HepG2 (cell line): ENCODE results near the gene EXOC3L2. TPM values are rescaled to one million over a fixed set of nuclear protein-coding genes. Genes with fewer than 3 reads are reported as not detected.

ENCODE experiments used
- BCL6 ChIP-seq: IDR thresholded peaks from 2 replicates; pipeline ENCODE4 v1.6.1; 2016; ENCODE audit warnings: missing genetic modification reagents, missing compliant biosample characterization
- ETV5 ChIP-seq: IDR thresholded peaks from 2 replicates; pipeline ENCODE4 v1.6.1; 2018; ENCODE audit warnings: missing biosample characterization, missing genetic modification reagents, inconsistent platforms, borderline replicate concordance
- ETV6 ChIP-seq: sonication (generic); formaldehyde crosslinking; conservative IDR thresholded peaks from 2 replicates; pipeline ENCODE4 v1.4.0; 2020; ENCODE audit warnings: missing genetic modification reagents
- FOXP1 ChIP-seq, 2 experiments: fragments of 450-650 bp in 1 of 2; IDR thresholded peaks; 2 replicates each; pipeline ENCODE4 v1.6.1; 2017 to 2018; ENCODE audit warnings: antibody characterized with exemption in 1 of 2
- NONO ChIP-seq, 2 experiments: fragments of 450-650 bp in 1 of 2; sonication (generic) in 1 of 2; formaldehyde crosslinking in 1 of 2; IDR thresholded peaks in 1 of 2; conservative IDR thresholded peaks in 1 of 2; 2 replicates each; pipeline versions ENCODE4 v1.6.1 to v1.8.0; 2017 to 2022; ENCODE audit warnings: mild to moderate bottlenecking in 1 of 2, missing genetic modification reagents in 1 of 2, moderate library complexity in 1 of 2
- NR2F6 ChIP-seq, 2 experiments: IDR thresholded peaks; 2 replicates each; pipeline ENCODE4 v1.6.1; 2016; ENCODE audit warnings: antibody characterized with exemption in 1 of 2, mild to moderate bottlenecking in 1 of 2
- PHF20 ChIP-seq: sonication (generic); formaldehyde crosslinking; IDR thresholded peaks from 2 replicates; pipeline ENCODE4 v1.5.0; 2020; ENCODE audit warnings: mild to moderate bottlenecking, missing genetic modification reagents
- THAP11 ChIP-seq: IDR thresholded peaks from 2 replicates; pipeline ENCODE4 v1.6.1; 2016; ENCODE audit warnings: missing biosample characterization, missing genetic modification reagents
- ZKSCAN8 ChIP-seq: IDR thresholded peaks from 2 replicates; pipeline ENCODE4 v1.6.1; 2016; ENCODE audit warnings: borderline replicate concordance, missing genetic modification reagents, missing compliant biosample characterization
- ZNF136 ChIP-seq: sonication (generic); formaldehyde crosslinking; IDR thresholded peaks from 2 replicates; pipeline ENCODE4 v1.8.1; 2022; ENCODE audit warnings: low read depth, mild to moderate bottlenecking, moderate library complexity, missing genetic modification reagents
- ZNF343 ChIP-seq: sonication (generic); formaldehyde crosslinking; IDR thresholded peaks from 2 replicates; pipeline ENCODE4 v1.4.0; 2020; ENCODE audit warnings: mild to moderate bottlenecking, missing genetic modification reagents
- ZNF382 ChIP-seq: sonication (generic); formaldehyde crosslinking; IDR thresholded peaks from 2 replicates; pipeline ENCODE4 v1.5.0; 2020; ENCODE audit warnings: missing genetic modification reagents, mild to moderate bottlenecking, borderline replicate concordance
- ZNF562 ChIP-seq: sonication (generic); formaldehyde crosslinking; IDR thresholded peaks from 2 replicates; pipeline ENCODE4 v1.8.0; 2022; ENCODE audit warnings: missing genetic modification reagents, borderline replicate concordance
- ZNF572 ChIP-seq: sonication (generic); formaldehyde crosslinking; IDR thresholded peaks from 2 replicates; pipeline ENCODE4 v1.5.1; 2020; ENCODE audit warnings: mild to moderate bottlenecking, missing genetic modification reagents
- ZNF589 ChIP-seq: sonication (generic); formaldehyde crosslinking; conservative IDR thresholded peaks from 2 replicates; pipeline ENCODE4 v1.8.0; 2022; ENCODE audit warnings: mild to moderate bottlenecking, moderate library complexity, missing genetic modification reagents
- ZNF782 ChIP-seq: sonication (generic); formaldehyde crosslinking; IDR thresholded peaks from 2 replicates; pipeline ENCODE4 v1.4.0; 2020; ENCODE audit warnings: missing genetic modification reagents, mild to moderate bottlenecking, borderline replicate concordance
- ZNF792 ChIP-seq: IDR thresholded peaks from 2 replicates; pipeline ENCODE4 v1.6.1; 2016
- polyA plus RNA-seq, 8 experiments: library from polyadenylated mRNA; depleted of rRNA in 3 of 8; stranded (reverse) in 7 of 8; unstranded in 1 of 8; fragments of >200 nt; fragmentation: Illumina TruSeq in 4 of 8; extraction: Trizol in 4 of 8; gene quantifications; 2 replicates each; pipeline versions ENCODE4 v1.2.1 to v1.2.3, GENCODE V29; 2011 to 2016; ENCODE audit warnings: low read depth in 4 of 8, missing spikeins in 1 of 8, mixed read lengths in 1 of 8; ENCODE audit not compliant: insufficient read depth in 1 of 8
- total RNA-seq, 5 experiments: library from RNA; depleted of rRNA; stranded (reverse); fragments of >200 nt; fragmentation: Illumina TruSeq; extraction: Trizol; gene quantifications; 2 replicates each; pipeline ENCODE4 v1.2.3, GENCODE V29; 2016; ENCODE audit warnings: low read depth in 1 of 5
- TF ChIP-seq, protein P1 (sequence below): sonication (generic); formaldehyde crosslinking; IDR thresholded peaks from 2 replicates; pipeline ENCODE4 v1.4.0; 2020; ENCODE audit warnings: missing genetic modification reagents
- TF ChIP-seq, protein P2 (sequence below): sonication (generic); formaldehyde crosslinking; IDR thresholded peaks from 2 replicates; pipeline ENCODE4 v1.5.1; 2020; ENCODE audit warnings: mild to moderate bottlenecking, missing genetic modification reagents, moderate library complexity
- TF ChIP-seq, protein P3 (sequence below): sonication (generic); formaldehyde crosslinking; IDR thresholded peaks from 2 replicates; pipeline ENCODE4 v1.4.0; 2020; ENCODE audit warnings: missing genetic modification reagents
- TF ChIP-seq, protein P4 (sequence below): IDR thresholded peaks from 2 replicates; pipeline ENCODE4 v1.6.1; 2018; ENCODE audit warnings: missing genetic modification reagents, mild to moderate bottlenecking, missing compliant biosample characterization
- TF ChIP-seq, protein P5 (sequence below): sonication (generic); formaldehyde crosslinking; IDR thresholded peaks from 2 replicates; pipeline ENCODE4 v1.8.0; 2022; ENCODE audit warnings: missing genetic modification reagents, low read depth, mild to moderate bottlenecking, borderline replicate concordance

The EXOC3L2 gene
- total and polyA plus RNA-seq, 2 of the 13 experiments (the other 11 are each of a cell fraction or from before 2014, with no cell fraction given) = 0.21 TPM; not detected in 1

DNA sequence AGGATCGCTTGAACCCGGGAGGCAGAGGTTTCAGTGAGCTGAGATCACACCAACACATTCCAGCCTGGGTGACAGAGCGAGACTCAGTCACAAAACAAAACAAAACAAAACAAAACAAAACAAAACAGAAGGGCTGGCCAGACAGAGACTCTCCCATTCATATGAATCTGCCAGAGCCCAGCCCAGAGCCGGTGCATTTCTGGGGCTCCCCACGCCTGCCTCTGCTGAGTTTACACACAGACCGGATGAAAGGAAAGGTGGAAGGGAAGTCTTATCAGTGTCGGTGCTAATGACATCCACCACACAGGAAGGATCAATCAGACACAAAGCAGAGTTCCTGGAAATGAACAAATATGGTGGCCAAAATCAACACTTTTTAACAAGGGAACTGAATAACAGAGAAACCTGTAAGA is 74.0 kb downstream of the EXOC3L2 start (continued):
- TF ChIP-seq, protein P1, sequence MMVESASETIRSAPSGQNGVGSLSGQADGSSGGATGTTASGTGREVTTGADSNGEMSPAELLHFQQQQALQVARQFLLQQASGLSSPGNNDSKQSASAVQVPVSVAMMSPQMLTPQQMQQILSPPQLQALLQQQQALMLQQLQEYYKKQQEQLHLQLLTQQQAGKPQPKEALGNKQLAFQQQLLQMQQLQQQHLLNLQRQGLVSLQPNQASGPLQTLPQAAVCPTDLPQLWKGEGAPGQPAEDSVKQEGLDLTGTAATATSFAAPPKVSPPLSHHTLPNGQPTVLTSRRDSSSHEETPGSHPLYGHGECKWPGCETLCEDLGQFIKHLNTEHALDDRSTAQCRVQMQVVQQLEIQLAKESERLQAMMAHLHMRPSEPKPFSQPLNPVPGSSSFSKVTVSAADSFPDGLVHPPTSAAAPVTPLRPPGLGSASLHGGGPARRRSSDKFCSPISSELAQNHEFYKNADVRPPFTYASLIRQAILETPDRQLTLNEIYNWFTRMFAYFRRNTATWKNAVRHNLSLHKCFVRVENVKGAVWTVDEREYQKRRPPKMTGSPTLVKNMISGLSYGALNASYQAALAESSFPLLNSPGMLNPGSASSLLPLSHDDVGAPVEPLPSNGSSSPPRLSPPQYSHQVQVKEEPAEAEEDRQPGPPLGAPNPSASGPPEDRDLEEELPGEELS (CRISPR knock-in tag) = peak; percentile 84
- TF ChIP-seq, protein P2, sequence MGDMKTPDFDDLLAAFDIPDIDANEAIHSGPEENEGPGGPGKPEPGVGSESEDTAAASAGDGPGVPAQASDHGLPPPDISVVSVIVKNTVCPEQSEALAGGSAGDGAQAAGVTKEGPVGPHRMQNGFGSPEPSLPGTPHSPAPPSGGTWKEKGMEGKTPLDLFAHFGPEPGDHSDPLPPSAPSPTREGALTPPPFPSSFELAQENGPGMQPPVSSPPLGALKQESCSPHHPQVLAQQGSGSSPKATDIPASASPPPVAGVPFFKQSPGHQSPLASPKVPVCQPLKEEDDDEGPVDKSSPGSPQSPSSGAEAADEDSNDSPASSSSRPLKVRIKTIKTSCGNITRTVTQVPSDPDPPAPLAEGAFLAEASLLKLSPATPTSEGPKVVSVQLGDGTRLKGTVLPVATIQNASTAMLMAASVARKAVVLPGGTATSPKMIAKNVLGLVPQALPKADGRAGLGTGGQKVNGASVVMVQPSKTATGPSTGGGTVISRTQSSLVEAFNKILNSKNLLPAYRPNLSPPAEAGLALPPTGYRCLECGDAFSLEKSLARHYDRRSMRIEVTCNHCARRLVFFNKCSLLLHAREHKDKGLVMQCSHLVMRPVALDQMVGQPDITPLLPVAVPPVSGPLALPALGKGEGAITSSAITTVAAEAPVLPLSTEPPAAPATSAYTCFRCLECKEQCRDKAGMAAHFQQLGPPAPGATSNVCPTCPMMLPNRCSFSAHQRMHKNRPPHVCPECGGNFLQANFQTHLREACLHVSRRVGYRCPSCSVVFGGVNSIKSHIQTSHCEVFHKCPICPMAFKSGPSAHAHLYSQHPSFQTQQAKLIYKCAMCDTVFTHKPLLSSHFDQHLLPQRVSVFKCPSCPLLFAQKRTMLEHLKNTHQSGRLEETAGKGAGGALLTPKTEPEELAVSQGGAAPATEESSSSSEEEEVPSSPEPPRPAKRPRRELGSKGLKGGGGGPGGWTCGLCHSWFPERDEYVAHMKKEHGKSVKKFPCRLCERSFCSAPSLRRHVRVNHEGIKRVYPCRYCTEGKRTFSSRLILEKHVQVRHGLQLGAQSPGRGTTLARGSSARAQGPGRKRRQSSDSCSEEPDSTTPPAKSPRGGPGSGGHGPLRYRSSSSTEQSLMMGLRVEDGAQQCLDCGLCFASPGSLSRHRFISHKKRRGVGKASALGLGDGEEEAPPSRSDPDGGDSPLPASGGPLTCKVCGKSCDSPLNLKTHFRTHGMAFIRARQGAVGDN (CRISPR knock-in tag) = no peak
- TF ChIP-seq ZNF589 (CRISPR knock-in tag) (no peak), ZKSCAN8 (CRISPR knock-in tag) (no peak), ZNF782 (CRISPR knock-in tag) (no peak), THAP11 (CRISPR knock-in tag) (peak; percentile 33; the same call in 1 of the 2 replicates), NR2F6 (IDR thresholded peaks at IDR 0.05) (no peak), NR2F6 (CRISPR knock-in tag; IDR thresholded peaks at IDR 0.05) (peak; percentile 39), ZNF136 (CRISPR knock-in tag) (no peak), ZNF572 (no peak), PHF20 (CRISPR knock-in tag) (no peak), ETV6 (CRISPR knock-in tag) (no peak), ZNF792 (CRISPR knock-in tag) (peak; percentile 31; the same call in 1 of the 2 replicates), BCL6 (CRISPR knock-in tag) (peak; percentile 95), ZNF382 (CRISPR knock-in tag) (no peak), ZNF562 (CRISPR knock-in tag) (no peak), ETV5 (CRISPR knock-in tag) (peak; percentile 96), NONO (IDR thresholded peaks at IDR 0.05) (no peak), NONO (CRISPR knock-in tag; conservative IDR thresholded peaks at IDR 0.05) (no peak), FOXP1 (IDR thresholded peaks at IDR 0.05) (no peak), FOXP1 (CRISPR knock-in tag; IDR thresholded peaks at IDR 0.05) (peak; percentile 56; the same call in 1 of the 2 replicates), ZNF343 (no peak)
- TF ChIP-seq, protein P3, sequence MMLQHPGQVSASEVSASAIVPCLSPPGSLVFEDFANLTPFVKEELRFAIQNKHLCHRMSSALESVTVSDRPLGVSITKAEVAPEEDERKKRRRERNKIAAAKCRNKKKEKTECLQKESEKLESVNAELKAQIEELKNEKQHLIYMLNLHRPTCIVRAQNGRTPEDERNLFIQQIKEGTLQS (CRISPR knock-in tag) = no peak
- TF ChIP-seq, protein P4, sequence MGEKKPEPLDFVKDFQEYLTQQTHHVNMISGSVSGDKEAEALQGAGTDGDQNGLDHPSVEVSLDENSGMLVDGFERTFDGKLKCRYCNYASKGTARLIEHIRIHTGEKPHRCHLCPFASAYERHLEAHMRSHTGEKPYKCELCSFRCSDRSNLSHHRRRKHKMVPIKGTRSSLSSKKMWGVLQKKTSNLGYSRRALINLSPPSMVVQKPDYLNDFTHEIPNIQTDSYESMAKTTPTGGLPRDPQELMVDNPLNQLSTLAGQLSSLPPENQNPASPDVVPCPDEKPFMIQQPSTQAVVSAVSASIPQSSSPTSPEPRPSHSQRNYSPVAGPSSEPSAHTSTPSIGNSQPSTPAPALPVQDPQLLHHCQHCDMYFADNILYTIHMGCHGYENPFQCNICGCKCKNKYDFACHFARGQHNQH (CRISPR knock-in tag) = peak; percentile 53; the same call in 1 of the 2 replicates
- TF ChIP-seq, protein P5, sequence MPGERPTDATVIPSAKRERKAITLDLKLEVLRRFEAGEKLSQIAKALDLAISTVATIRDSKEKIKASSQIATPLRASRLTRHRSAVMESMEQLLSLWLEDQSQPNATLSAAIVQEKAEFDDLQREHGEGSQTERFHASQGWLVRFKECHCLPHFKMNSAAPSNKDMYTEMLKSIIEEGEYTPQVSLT (CRISPR knock-in tag) = no peak
